GM18858 (cell line): ENCODE data around the gene GMEB2.
"Not testable (repeated sequence)": the region's sequence is repeated elsewhere in the genome, so short reads cannot be mapped to it uniquely, and the experiment has no call there.

Experiments used
- ATAC-seq: cut with Tn5 transposase; IDR thresholded peaks from one replicate; pipeline ENCODE4 v1.9.1; 2021; ENCODE audit not compliant: unreplicated experiment

GMEB2 gene

DNA sequence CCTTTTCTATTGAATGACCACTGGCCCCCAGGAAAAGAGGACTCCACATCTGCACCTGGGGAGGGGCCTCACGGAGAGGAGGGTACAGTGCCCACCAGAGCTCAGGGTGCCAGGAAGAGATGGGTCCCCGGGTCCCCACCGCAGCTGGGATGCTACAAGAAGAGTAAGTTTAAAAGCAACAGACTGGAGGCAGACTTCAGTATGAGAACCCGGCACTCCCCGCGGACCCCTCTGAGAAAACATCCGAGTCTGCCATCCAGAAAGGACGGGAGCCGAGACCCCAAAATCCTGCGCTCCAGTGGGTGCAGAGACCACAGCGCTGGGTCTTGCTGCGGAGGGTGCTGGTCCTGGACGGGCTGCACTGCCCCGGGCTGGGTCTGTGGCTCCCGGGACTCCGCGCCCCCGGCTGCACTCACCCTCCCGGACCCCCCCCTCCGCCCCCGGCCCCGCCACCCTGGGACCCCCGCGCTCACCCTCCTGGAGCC, 53.2 kb downstream of the GMEB2 start:
- no peak for ATAC-seq

DNA sequence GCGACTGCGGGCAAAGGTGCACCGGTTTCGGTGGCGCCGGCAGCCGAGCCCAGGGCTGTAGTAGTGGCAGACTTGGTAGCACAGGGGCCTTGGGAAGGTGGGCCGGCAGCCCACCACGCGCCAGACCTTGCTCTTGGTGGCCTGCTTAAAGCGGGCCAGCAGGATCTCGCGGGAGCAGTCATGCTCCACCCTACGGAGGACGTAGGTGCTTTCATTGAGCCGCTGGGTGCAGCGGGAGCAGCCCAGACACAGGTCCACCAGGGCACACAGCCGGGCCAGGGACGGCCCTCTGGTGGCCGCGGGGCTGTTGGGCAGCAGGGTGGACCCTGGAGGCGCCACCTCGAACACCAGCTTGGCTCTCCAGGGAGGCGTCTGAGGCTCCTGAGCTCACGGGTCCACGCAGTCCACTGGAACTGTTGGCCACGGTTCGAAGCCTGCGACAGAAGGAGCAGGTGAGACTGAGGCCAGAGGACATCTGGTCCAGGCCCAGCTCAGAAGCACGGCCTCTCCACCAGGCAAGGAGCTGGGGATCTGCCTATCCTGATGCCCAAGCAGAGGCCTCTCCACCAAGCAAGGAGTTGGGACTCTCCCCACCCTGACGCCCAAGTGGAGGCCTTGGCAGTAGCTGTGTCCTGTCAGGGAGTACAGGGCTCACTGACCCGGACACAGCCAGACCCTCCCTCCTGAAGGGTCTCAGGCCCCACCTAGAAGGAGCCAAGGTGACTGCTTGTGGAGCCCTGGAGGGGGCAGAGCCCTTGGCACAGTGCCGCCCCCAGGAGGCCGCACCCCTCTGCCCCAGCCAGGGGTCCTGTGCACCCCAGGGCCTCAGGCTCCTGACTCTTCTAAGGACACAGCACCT, 53.9 kb downstream of the GMEB2 start:
- ATAC-seq = no peak

DNA sequence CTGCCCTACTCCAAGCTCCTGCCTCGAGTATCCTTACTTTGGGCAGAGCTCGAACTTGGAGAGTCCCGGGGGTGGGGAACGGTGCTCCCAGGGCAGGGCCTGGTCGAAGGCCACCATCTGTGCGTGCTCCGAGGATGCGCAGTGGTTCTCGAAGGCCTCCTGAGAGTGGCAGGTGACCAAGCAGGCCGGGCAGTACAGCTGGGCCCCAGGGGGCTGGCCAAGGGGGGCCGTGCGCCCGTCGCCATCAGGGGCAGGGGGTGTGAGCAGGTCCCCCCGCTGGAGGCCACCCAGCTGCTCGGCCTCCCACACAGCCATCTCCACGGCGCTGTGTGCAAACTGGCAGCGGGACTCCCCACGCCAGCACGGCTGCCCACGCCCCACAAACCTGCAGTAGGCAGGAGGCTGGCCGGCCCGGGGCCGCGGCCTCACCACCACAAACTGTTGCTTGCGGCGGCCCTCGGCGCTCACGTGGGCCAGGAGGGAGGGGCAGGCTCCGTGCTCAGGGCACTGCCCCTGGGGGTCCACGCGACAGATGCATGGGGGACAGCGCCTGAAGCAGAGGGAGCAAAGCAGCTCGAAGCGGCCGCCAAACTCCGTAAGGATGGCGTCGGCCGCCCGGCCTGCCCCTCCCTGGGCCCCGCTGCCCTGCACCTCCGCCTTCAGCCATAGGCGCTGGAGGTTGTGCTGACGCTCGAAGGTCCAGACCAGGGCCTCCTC, 54.7 kb downstream of the GMEB2 start:
- no peak for ATAC-seq

GRCh38 chr20:63571087-63571478, 55.8 kb downstream of the GMEB2 start:
- not testable (repeated sequence) for ATAC-seq

GRCh38 chr20:63570281-63571086, 56.4 kb downstream of the GMEB2 start:
- no peak for ATAC-seq

- ATAC-seq = no peak
Measured at GRCh38 chr20:63568986-63569949, 57.6 kb downstream of the GMEB2 start.

DNA sequence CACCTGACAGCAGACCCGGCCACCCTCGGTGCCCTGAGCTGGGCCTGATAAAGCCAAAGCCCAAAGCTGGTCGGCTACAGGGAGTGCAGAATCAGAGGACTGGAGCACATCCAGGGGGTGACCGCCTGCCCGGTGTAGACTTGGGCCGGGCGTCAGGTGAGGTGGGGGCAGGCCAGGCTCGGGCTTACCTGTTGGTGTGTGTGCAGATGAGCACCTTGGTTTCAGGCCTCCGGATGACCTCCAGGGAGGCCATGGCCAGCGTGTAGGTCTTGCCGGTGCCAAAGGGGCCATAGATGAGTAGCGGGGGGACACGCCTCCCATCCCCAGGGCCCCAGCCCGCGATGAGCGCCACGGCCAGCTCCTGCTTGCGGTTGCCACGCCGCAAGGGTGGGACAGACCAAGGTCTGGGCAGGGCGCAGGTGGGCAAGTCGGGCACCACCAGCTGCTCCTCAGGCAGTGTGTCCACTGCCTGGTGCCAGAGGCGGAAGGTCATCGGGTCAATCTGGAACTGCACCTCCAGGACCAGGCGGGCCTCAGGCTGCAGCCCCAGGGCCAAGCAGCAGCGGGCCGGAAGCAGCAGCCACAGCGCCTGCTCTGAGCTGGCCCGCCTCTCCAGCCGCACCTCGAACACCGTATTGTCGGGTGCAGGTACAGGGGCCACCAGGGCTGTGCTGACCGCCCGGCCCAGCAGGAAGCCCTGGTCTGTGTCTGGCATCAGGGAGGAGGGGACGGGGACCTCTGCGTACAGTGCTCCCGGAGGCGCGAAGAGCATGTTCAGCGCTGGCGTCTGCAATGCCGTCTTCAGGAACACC, 58.5 kb downstream of the GMEB2 start:
- no peak for ATAC-seq

DNA sequence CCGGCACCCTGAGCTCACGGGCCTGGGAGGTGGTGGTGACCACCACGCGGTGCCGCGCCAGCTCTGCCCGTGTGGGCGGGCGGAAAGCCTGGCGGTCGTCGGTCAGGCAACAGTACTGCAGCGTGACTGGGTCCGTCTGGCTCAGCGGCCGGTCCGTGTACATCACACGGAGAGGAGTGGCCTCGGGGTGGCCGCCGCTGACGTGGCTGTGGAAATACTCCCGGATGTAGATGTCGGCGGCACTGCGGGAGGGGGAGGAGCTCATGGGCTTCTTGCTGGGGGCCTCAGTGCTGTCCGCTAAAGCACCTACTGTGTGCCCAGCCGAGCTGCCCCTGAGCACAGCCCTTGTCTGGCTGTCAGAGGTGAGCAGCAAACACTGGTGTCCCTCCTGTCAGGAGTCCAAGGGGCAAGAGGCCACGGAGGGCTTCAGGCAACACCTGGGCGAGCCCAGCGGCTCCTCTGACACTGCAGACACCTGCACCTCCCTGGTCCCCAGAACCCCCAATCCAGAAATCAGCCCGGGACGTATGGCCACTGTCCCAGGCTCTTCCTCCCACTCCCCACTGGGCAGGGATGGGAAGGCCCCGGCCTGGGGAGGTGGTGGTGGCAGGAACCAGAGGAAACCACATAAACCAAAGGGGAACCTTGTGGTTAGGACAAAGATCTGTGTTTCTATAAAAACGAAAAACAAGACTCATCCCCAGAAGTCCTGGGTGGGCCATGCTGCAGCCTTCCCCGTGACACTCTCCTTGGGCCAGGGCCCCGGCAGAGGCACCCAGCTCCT, 59.3 kb downstream of the GMEB2 start:
- ATAC-seq = peak; percentile 56

- no peak for ATAC-seq
Measured at GRCh38 chr20:63567136-63567385, 59.8 kb downstream of the GMEB2 start.

- no peak for ATAC-seq
Measured at GRCh38 chr20:63566395-63567135, 60.3 kb downstream of the GMEB2 start.

- no peak for ATAC-seq
Measured at GRCh38 chr20:63565699-63566335, 61.1 kb downstream of the GMEB2 start.

DNA sequence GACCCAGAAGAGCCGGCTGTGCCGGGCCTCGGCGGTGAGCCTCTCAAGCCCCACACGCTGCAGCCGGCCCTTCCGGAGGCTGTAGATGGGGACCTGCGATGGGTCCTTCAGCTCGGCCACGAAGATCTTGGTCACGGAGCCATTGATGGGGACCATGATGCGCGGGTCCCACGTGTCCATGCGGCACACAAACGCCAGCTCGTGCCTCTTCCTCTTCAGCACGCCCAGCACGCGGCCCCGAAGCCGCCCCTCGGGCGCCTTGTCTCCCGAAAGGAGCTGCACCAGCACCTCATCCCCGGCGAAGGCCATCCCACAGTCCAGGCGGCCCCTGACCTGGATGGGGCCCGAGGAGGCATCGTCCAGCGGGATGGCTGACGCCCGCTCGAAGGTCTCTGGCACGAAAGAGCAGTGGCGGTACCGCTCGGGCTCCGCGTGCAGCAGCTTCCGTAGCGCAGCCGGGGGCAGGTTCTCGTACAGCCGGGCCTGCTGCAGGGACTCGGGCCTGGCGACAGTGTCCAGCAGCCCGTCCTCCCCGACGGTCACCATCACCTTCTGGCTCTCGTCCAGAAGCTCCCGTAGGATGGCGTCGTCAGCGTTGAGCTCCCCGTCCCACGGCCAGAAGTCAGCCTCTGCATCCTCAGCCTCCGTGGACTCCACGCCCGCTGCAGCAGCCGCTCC, 61.7 kb downstream of the GMEB2 start:
- no peak for ATAC-seq

DNA sequence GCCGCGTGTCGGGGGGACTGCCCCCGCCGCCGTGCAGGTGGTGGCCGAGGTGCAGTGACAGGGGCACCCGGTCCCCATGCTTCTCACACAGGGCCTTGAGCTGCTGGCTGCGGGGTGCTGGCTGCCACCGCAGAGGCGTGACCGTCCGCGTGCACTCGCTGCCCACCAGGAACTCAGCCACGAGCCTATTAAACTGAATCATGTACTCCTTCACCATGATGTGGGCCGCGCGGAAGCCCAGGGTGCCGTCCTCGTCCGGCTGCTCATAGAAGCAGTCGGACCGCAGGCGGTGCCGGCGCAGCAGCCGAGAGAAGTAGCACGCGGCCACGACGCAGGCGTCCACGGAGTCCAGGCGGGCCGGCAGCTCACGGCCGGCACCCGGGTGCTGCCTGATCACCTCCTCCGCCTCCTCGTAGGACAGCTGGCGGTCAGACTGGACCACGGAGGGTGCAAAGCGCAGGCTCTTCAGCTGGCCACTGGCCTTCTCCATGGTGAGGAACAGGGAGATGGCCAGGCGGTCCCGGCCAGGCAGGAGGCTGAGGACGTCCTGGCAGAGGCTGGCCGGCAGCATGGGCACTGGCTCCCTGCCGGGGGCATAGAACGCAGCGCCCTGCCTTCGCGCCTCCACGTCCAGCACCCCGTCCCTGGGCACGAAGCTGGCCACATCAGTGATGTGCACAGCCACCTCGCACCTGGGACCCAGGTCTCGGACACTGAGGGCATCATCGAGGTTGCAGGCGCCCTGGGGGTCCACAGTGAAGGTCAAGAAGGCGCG, 62.7 kb downstream of the GMEB2 start:
- ATAC-seq = no peak

DNA sequence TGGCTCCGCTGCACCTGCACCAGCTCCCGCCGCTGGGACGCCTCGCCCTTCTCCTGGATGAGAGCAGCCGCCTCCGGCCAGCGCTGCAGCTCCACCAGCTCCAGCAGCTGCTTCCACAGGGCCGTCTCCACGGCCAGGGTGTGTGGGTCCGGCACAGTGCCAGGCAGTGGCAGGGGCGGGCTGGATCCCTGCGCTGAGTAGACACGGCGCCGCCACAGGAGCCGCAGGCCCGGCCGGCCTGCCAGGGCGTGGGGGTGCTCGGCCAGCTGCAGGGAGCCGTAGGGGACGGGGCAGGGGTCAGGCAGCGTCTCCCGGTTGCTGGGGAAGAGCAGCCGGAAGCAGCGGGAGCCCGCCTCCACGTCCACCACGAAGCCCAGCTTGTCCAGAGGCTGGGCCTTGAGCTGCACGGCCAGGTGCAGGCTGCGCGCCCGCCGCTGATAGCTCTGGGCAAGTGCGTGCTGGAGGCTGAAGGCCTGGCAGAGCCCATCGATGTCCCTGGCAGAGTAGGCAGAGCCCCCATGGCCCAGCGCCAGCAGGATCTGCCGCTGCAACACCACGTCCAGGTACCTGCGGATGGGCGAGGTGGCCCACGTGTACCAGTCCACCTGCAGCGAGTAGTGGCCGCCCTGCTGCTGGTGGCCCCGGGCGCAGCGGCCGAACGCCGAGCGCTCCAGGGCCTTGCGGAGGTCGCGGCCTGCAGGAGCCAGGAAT, 63.5 kb downstream of the GMEB2 start:
- no peak for ATAC-seq

DNA sequence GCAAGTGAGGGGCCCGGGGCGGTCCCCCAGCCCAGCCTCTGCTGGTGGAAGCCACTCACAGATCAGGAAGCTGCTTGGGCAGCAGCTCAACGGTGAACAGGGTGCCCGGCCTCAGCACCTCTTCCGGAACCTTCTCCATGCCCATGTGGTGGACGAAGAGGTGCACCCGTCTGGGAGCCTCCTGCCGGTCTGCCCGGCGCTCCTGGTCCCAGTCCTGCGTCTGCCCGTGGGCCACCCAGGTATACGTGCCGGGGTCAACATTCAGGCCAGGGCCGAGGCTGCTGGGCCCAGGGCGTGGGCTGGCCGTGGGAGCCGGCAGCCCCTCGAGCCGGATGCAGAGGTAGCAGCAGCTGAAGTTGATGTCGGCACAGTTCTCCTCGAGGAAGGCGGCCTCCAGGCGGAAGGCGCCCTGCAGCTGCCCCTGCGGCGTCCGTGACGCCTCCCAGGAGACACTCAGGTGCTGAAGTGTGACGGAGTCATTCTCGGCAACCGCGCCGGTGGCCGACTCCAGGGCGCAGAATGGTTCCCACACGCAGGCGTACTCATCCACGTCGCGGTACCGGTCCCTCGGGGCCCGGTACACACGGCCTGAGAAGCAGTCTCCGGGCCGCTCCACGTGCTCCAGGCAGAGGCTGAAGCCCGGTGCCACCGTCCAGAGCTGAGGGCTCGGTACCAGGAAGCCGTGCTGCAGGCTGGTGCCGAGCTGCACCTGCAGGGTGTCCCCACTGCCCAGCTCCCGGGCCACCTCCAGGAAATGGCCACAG, 64.3 kb downstream of the GMEB2 start:
- no peak for ATAC-seq
